Adipocyte (in vitro differentiated cells): ENCODE results near the gene P4HA2.
A peak's percentile ranks its signal among the peaks of the same experiment; 100 is the strongest.
"Not testable (repeated sequence)": the region's sequence is repeated elsewhere in the genome, so short reads cannot be mapped to it uniquely, and the experiment has no call there.

ENCODE experiments used
- DNase-seq: peaks from one replicate; pipeline ENCODE4 v3.0.0-alpha.2; 2015; ENCODE audit warnings: low read depth
- H3K27me3 ChIP-seq: replicated peaks from 2 replicates; pipeline ENCODE4 v1.7.0; 2013; ENCODE audit warnings: mild to moderate bottlenecking, low read length, moderate library complexity; ENCODE audit not compliant: control insufficient read depth, insufficient read depth
- H3K36me3 ChIP-seq: 2 replicates; pipeline ENCODE4 v1.7.0; 2013; ENCODE audit warnings: low read length, mild to moderate bottlenecking, moderate library complexity; ENCODE audit not compliant: control insufficient read depth, insufficient read depth, severe bottlenecking
- H3K4me1 ChIP-seq: 2 replicates; pipeline ENCODE4 v1.7.0; 2013; ENCODE audit warnings: mild to moderate bottlenecking, low read length, moderate library complexity; ENCODE audit not compliant: control insufficient read depth, insufficient read depth
- H3K4me3 ChIP-seq: 2 replicates; pipeline ENCODE4 v1.7.0; 2013; ENCODE audit warnings: mild to moderate bottlenecking, low read length, moderate library complexity
- H3K9ac ChIP-seq: 2 replicates; pipeline ENCODE4 v1.7.0; 2013; ENCODE audit warnings: mild to moderate bottlenecking, low read length, moderate library complexity
- H3K9me3 ChIP-seq: 2 replicates; pipeline ENCODE4 v1.7.0; 2013; ENCODE audit warnings: mild to moderate bottlenecking, low read length, moderate library complexity; ENCODE audit not compliant: control insufficient read depth

P4HA2 gene

GRCh38 chr5:132182359-132183040 is 45.2 kb downstream of the P4HA2 start:
- peak overlapping the region; percentile 4 for H3K9ac ChIP-seq
- peak; percentile 36 for DNase-seq
- no peaks in the 10 kb centered on the region for H3K36me3 ChIP-seq
- H3K4me1 ChIP-seq = peaks cover 12% of the 10 kb centered on the region
- H3K9me3 ChIP-seq = no peaks in the 10 kb centered on the region
- H3K27me3 ChIP-seq = no peaks in the 10 kb centered on the region
- peak overlapping the region; percentile 9 for H3K4me3 ChIP-seq

DNA sequence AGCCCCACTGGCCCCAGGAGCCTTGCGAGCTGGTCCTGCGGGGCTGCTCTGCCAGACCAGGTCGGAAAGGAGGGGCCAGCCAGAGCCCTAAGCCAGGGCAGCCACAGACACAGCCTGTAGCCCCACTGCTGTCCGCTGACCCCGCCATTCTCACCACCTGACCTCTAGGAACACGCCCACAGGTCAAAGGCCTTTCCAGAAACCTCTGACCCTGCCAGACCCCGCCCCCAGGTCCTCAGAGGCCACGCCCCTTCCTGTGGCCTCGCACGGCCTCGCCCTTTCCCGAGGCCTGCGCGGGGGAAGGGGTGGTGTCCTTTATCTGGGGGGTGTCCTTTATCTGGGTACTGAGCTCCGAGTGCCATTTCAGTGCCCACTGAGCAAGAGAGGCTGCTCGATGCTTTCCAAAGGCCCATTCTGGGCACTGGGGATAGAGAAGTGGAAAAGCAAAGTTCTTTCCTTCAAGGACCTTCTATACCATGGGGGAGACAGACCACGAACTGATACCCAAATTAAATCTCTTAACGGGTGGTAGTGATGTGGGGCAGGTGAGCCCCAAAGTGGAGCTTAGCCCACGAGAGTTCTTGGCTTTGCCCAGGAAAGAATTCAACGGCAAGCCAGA is 46.5 kb downstream of the P4HA2 start:
- DNase-seq = no peak
- no peaks in the 10 kb centered on the region for H3K36me3 ChIP-seq
- no peaks in the 10 kb centered on the region for H3K27me3 ChIP-seq
- no peak overlapping the region for H3K9ac ChIP-seq
- H3K4me3 ChIP-seq = no peak overlapping the region
- peaks cover 12% of the 10 kb centered on the region for H3K4me1 ChIP-seq
- H3K9me3 ChIP-seq = no peaks in the 10 kb centered on the region

GRCh38 chr5:132180134-132180745 is 47.4 kb downstream of the P4HA2 start:
- DNase-seq = peak; percentile 89
- Histone ChIP-seq H3K9me3 (no peaks in the 10 kb centered on the region), H3K4me3 (no peak overlapping the region), H3K9ac (peak overlapping the region; percentile 35), H3K27me3 (no peaks in the 10 kb centered on the region), H3K36me3 (no peaks in the 10 kb centered on the region), H3K4me1 (peaks cover 12% of the 10 kb centered on the region)

GRCh38 chr5:132179405-132179804 is 48.2 kb downstream of the P4HA2 start:
- no peaks in the 10 kb centered on the region for H3K36me3 ChIP-seq
- no peak for DNase-seq
- no peak overlapping the region for H3K9ac ChIP-seq
- no peaks in the 10 kb centered on the region for H3K27me3 ChIP-seq
- no peaks in the 10 kb centered on the region for H3K9me3 ChIP-seq
- H3K4me3 ChIP-seq = no peak overlapping the region
- peaks cover 12% of the 10 kb centered on the region for H3K4me1 ChIP-seq

DNA sequence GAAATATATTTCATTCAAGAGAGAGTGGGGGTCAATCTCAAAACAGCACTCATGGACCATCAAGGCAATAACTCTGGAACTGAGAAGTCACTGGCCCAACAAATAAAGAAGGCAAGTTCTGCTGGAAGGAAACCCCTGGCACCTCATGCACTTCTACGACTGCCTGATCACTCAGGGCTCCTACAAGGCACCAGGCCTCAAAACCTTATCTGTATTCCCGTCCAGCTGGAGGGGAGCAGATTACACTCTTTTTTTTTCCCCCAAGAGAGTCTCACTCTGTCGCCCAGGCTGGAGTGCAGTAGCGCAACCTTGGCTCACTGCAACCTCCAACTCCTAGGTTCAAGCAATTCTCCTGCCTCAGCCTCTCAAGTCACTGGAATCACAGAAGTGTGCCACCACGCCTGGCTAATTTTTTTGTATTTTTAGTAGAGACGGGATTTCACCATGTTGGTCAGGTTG is 49.9 kb downstream of the P4HA2 start:
- no peaks in the 10 kb centered on the region for H3K27me3 ChIP-seq
- no peaks in the 10 kb centered on the region for H3K9me3 ChIP-seq
- no peak overlapping the region for H3K4me3 ChIP-seq
- H3K9ac ChIP-seq = no peak overlapping the region
- H3K36me3 ChIP-seq = no peaks in the 10 kb centered on the region
- DNase-seq = no peak
- peaks cover 9% of the 10 kb centered on the region for H3K4me1 ChIP-seq

GRCh38 chr5:132176987-132177386 is 50.7 kb downstream of the P4HA2 start:
- H3K27me3 ChIP-seq = no peaks in the 10 kb centered on the region
- no peak overlapping the region for H3K9ac ChIP-seq
- H3K4me3 ChIP-seq = no peak overlapping the region
- H3K36me3 ChIP-seq = no peaks in the 10 kb centered on the region
- peaks cover 2% of the 10 kb centered on the region for H3K4me1 ChIP-seq
- DNase-seq = no peak
- no peaks in the 10 kb centered on the region for H3K9me3 ChIP-seq

DNA sequence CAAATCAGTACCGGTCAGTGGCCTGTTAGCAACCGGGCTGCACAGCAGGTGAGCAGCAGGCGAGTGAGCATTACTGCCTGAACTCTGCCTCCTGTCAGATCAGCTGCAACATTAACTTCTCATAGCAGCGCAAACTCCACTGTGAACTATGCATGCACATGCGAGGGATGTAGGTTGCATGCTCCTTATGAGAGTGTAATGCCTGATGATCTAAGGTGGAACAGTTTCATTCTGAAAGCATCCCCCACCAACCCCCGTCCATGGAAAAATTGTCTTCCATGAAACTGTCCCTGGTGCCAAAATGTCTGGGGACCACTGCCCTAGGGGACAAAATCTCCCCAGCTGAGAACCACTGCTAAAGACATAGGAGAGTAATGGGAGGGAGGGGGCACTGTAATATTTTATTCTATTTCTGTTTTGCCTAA is 51.1 kb downstream of the P4HA2 start:
- Histone ChIP-seq H3K27me3 (no peaks in the 10 kb centered on the region), H3K36me3 (no peaks in the 10 kb centered on the region), H3K4me3 (no peak overlapping the region), H3K9me3 (no peaks in the 10 kb centered on the region), H3K9ac (no peak overlapping the region), H3K4me1 (peaks cover 2% of the 10 kb centered on the region)
- DNase-seq = no peak

DNA sequence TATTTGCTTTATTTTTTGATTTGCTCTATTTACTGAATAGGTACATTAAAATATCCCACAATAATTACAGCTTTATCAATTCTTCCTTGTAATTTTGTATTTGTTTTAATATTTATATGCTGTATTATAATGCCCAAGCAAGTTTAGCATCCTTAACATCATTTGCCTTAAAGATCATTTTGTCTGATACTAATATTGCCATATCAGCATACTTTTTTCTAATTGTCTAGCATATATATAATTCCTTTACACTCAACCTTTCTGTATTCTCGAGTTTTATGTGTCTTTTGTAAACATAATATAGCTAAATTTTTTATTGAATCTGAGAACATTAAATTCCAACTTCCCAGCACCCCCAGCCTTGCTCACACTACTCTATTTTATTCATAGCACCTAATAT is 64.7 kb downstream of the P4HA2 start:
- Histone ChIP-seq H3K36me3 (no peaks in the 10 kb centered on the region), H3K9me3 (peaks cover 3% of the 10 kb centered on the region), H3K4me1 (no peaks in the 10 kb centered on the region), H3K4me3 (no peak overlapping the region), H3K9ac (no peak overlapping the region), H3K27me3 (no peaks in the 10 kb centered on the region)
- DNase-seq = no peak

GRCh38 chr5:132161574-132162326 is 65.9 kb downstream of the P4HA2 start:
- not testable (repeated sequence) for H3K27me3 ChIP-seq, H3K4me1 ChIP-seq, H3K4me3 ChIP-seq, H3K9ac ChIP-seq, H3K9me3 ChIP-seq, H3K36me3 ChIP-seq, DNase-seq

DNA sequence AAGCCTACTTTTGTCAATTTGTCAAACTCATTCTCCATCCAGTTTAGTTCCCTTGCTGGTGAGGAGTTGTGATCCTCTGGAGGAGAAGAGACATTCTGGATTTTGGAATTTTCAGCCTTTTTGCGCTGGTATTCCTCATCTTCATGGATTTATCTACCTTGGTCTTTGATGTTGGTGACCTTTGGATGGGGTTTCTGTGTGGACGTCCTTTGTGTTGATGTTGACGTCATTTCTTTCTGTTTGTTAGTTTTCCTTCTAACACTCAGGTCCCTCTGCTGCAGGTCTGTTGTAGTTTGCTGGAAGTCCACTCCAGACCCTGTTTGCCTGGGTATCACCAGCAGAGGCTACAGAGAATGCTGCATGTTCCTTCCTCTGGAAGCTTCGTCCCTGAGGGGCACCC is 71.2 kb downstream of the P4HA2 start:
- no peak overlapping the region for H3K4me3 ChIP-seq

DNA sequence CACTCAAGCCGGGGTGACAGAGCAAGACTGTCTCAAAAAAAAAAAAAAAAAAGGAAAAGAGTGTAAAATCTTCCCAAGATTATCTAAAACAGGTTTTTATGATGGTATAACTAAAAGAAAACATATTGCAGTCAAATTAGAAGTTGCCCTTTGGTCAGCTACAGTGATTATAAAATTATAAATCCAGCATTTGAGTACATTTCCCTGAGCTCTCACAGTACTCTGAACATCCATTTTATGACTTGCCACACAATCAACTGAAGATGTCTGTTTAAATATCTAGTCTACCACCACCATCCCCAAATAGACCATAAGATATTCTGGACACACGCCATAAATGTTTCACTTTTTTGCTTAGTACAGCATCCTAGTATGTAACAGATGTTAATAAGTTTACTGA is 77.1 kb downstream of the P4HA2 start:
- Histone ChIP-seq H3K36me3 (no peaks in the 10 kb centered on the region), H3K27me3 (no peaks in the 10 kb centered on the region), H3K4me1 (no peaks in the 10 kb centered on the region), H3K9me3 (peaks cover 12% of the 10 kb centered on the region), H3K9ac (no peak overlapping the region), H3K4me3 (no peak overlapping the region)
- DNase-seq = no peak

More for the DNA sequence above, 71.2 kb downstream of the P4HA2 start:
- DNase-seq = no peak
- Histone ChIP-seq H3K36me3 (no peaks in the 10 kb centered on the region), H3K4me1 (no peaks in the 10 kb centered on the region), H3K9ac (no peak overlapping the region), H3K27me3 (no peaks in the 10 kb centered on the region), H3K9me3 (peaks cover 13% of the 10 kb centered on the region)
